Astrocyte (in vitro differentiated cells and primary cell): ENCODE data around the gene AMY1C.
"Not testable (repeated sequence)": the region's sequence is repeated elsewhere in the genome, so short reads cannot be mapped to it uniquely, and the experiment has no call there.

Experiments used
- EZH2 ChIP-seq: IDR thresholded peaks from 2 replicates; pipeline ENCODE4 v1.6.1; 2012; ENCODE audit warnings: mild to moderate bottlenecking, low read length, inconsistent platforms; ENCODE audit not compliant: insufficient read depth
- TF ChIP-seq, protein P1 (sequence below): IDR thresholded peaks from 2 replicates; pipeline ENCODE4 v1.5.1; 2011; ENCODE audit warnings: low read depth, mild to moderate bottlenecking, inconsistent platforms, low read length, moderate library complexity; ENCODE audit not compliant: insufficient read depth

DNA sequence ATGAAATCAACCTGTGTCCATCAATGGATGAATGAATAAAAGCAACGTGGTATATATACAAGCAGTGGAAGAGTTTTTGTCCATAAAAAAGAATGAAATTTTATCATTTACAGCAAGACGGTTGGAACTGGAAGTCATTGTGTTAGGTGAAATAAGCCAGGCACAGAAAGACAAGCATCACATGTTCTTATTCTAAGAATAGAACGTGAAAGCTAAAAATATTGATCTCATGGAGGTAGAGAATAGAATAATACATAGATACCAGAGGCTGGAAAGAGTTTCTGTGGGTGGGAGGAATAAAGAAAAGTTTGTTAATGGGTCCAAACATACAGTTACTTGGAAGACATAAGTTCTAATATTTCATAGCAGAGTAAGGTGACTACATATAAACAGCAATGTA lies 39.3 kb upstream of the AMY1C start:
- TF ChIP-seq, protein P1, sequence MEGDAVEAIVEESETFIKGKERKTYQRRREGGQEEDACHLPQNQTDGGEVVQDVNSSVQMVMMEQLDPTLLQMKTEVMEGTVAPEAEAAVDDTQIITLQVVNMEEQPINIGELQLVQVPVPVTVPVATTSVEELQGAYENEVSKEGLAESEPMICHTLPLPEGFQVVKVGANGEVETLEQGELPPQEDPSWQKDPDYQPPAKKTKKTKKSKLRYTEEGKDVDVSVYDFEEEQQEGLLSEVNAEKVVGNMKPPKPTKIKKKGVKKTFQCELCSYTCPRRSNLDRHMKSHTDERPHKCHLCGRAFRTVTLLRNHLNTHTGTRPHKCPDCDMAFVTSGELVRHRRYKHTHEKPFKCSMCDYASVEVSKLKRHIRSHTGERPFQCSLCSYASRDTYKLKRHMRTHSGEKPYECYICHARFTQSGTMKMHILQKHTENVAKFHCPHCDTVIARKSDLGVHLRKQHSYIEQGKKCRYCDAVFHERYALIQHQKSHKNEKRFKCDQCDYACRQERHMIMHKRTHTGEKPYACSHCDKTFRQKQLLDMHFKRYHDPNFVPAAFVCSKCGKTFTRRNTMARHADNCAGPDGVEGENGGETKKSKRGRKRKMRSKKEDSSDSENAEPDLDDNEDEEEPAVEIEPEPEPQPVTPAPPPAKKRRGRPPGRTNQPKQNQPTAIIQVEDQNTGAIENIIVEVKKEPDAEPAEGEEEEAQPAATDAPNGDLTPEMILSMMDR: not testable (repeated sequence)
- TF ChIP-seq EZH2: not testable (repeated sequence)
